AG10803 (cell line): ENCODE results near the gene SNTG2.

Experiments used
- DNase-seq: peaks from one replicate; pipeline ENCODE4 v3.0.0; 2010; ENCODE audit warnings: low read depth
- H3K4me3 ChIP-seq: 2 replicates; pipeline ENCODE4 v1.5.1; 2011; ENCODE audit warnings: mild to moderate bottlenecking, low read length, control low read depth
- CTCF ChIP-seq: conservative IDR thresholded peaks from 2 replicates; pipeline ENCODE4 v1.5.1; 2011; ENCODE audit warnings: mild to moderate bottlenecking, low read length, control low read depth, inconsistent platforms

SNTG2 gene

DNA sequence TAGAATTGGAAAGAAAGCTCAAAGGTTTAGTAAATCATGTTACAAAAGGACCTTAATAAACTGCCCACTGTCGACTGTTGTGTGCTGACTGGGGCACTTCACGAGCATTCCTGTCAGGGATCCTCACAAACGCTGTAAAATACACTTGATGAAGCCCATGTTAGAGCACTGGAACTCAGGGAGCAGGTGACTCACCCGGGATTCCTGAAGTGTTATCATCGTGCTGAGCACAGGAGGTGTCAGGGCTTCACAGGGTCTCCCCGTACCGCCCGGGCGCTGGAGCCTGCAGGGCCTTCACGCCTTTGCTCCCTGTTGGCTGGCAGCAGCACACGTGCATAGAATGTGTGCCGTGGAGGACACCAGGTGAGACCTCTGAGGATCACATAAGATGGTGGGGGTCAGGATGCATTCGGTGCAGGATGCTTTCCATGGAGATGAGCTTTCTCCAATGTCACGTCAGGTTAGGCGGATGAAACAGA, 187.3 kb downstream of the SNTG2 start:
- no peak for DNase-seq
- H3K4me3 ChIP-seq, result no peak overlapping the region
- TF ChIP-seq CTCF, result no peak

DNA sequence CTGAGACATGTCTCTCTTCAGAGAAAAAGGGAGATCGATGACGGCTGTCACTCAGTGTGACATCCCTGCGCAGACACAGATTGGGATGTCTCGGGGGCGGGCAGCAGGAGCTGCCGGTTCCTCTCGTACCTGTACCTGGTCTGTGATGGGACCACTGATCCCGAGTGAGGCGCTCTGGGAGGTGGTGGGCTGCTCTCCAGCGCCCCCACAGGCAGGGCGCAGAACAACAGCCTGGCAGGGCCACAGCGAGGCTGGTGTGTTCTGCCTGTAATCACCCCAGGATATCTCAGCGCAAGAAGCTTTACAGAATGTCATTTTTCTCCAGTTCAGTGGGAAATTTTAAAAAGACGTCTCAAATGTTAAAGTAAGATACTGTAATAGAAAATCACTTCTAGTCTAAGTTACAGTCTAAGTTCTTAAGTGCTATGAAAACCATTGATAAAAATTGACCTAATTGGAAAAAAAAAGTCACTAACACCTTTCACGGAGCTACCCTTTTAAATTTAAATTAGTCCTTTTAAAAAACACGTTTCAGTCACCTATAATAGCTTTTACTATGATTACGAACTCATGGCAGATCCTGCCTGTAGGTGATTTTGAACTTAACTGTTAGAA, 189.8 kb downstream of the SNTG2 start:
- peak; percentile 88 for TF ChIP-seq CTCF
- no peak overlapping the region for H3K4me3 ChIP-seq
- no peak for DNase-seq

DNA sequence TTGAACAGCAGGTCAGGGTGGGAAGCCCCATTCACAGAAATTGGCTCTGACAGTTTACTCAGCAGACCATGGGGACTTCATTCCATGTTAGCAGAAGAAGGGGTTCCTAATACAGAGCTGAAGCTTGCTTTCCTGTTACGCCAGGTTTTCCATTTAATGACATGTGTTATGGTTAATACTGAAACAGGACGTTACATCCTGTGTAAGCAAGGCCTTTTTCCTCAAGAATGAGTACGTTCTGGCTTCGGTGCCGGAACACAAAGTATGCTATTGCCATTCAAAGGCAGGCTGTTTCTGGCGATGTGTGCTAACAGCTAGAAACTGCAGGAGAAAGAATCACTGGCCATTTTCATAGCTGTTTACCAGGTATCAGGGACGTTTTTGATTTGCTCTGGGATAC, 190.4 kb downstream of the SNTG2 start:
- no peak overlapping the region for H3K4me3 ChIP-seq
- no peak for DNase-seq
- TF ChIP-seq CTCF, result no peak

GRCh38 chr2:1143129-1143528, 192.5 kb downstream of the SNTG2 start:
- no peak for TF ChIP-seq CTCF
- H3K4me3 ChIP-seq, result no peak overlapping the region
- no peak for DNase-seq

- no peak overlapping the region for H3K4me3 ChIP-seq
- no peak for TF ChIP-seq CTCF
- no peak for DNase-seq
These were observed 197.4 kb downstream of the SNTG2 start for GRCh38 chr2:1147873-1148612.

GRCh38 chr2:1150724-1151511, 200.3 kb downstream of the SNTG2 start:
- H3K4me3 ChIP-seq, result no peak overlapping the region
- no peak for TF ChIP-seq CTCF
- no peak for DNase-seq

DNA sequence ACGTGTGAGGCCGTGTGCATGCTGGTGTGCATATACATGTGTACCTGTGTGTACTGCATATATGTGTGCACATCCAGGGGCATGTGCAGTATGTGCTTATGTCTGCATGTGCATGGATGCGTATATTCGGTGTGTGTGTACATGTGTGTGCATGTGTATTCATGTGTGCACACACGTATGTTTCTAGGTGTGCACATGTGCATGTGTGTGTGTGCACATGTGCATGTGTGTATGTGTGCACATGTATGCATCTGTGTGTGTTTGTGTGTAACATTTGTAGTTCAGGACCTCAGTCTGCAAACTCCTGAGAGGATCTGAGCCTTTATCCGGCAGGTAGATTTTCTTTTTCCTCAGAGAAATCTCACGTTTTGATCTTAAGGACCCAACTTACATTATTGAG, 201.7 kb downstream of the SNTG2 start:
- TF ChIP-seq CTCF, result no peak
- no peak for DNase-seq
- no peak overlapping the region for H3K4me3 ChIP-seq
